Adipose tissue (tissue), 3 donors: ENCODE measurements around the gene RPLP2. TPM values are rescaled to one million over a fixed set of nuclear protein-coding genes. Genes with fewer than 3 reads are reported as not detected.

ENCODE experiments used
- H3K27ac ChIP-seq: one replicate; pipeline ENCODE4 v1.5.1; 2013; ENCODE audit warnings: low read depth, low read length
- WGBS, 3 donors: extraction: QIAGEN DNeasy Blood & Tissue Kit; methylation state at CpG; one replicate each; pipeline ENCODE4 v1.1.7; 2013; 5-methylcytosine and 5-hydroxymethylcytosine counted together
- polyA plus RNA-seq, 3 donors: library from polyadenylated mRNA; stranded (reverse); fragments of 200-250 nt; gene quantifications; one replicate each; pipeline ENCODE4 v1.2.3, GENCODE V29; 2013
- donor health status: healthy with polysubstance abuse.
- donor health status: Bipolar disorder and iron deficiency.
- donor health status: healthy.

RPLP2 gene
- polyA plus RNA-seq, 3 donors = 1,158 to 3,822 (median 2,898) TPM

GRCh38 chr11:788953-789940 is 20.5 kb upstream of the RPLP2 start:
- 32 to 39% (median 38%) methylated on average over 31 of the region's 31 CpGs for WGBS, 3 donors
- H3K27ac ChIP-seq = no peak overlapping the region

- WGBS, 3 donors = 7 to 8% (median 7%) methylated on average over 21 to 42 of the region's 44 CpGs
Measured at GRCh38 chr11:789943-790342, 19.8 kb upstream of the RPLP2 start, which contains the start of gene CEND1. TSS of gene CEND1 (minus strand) at chr11:790090. CDS start at chr11:788576, 1,514 bp downstream.

GRCh38 chr11:790721-791564 is 18.8 kb upstream of the RPLP2 start:
- no peak overlapping the region for H3K27ac ChIP-seq
- 66 to 79% (median 78%) methylated on average over 18 of the region's 18 CpGs for WGBS, 3 donors

More at GRCh38 chr11:789943-790342, 19.8 kb upstream of the RPLP2 start, which contains the start of gene CEND1:
- H3K27ac ChIP-seq = no peak within 1 kb of the TSS

GRCh38 chr11:791658-792534 is 17.9 kb upstream of the RPLP2 start:
- 93% methylated on average over 46 to 49 of the region's 49 CpGs for WGBS, 3 donors
- H3K27ac ChIP-seq = no peak overlapping the region

GRCh38 chr11:792535-792821 is 17.3 kb upstream of the RPLP2 start:
- WGBS, 3 donors = 94 to 95% (median 94%) methylated on average over 15 of the region's 15 CpGs
- H3K27ac ChIP-seq = no peak overlapping the region

- WGBS, 3 donors = 90 to 94% (median 94%) methylated on average over 12 to 13 of the region's 13 CpGs
- no peak overlapping the region for H3K27ac ChIP-seq
Measured at GRCh38 chr11:792873-793272, 16.9 kb upstream of the RPLP2 start.

GRCh38 chr11:793556-793955 is 16.2 kb upstream of the RPLP2 start:
- H3K27ac ChIP-seq = no peak overlapping the region
- 55 to 83% (median 81%) methylated on average over 7 of the region's 7 CpGs for WGBS, 3 donors

- WGBS, 3 donors = 37 to 88% (median 87%) methylated on average over 26 to 31 of the region's 31 CpGs
- H3K27ac ChIP-seq = no peak overlapping the region
Measured at GRCh38 chr11:794013-794765, 15.6 kb upstream of the RPLP2 start.

- 29 to 65% (median 56%) methylated on average over 30 to 38 of the region's 38 CpGs for WGBS, 3 donors
- H3K27ac ChIP-seq = no peak overlapping the region
Measured at GRCh38 chr11:794766-795633, 14.8 kb upstream of the RPLP2 start.

- 1 to 4% (median 3%) methylated on average over 26 of the region's 26 CpGs for WGBS, 3 donors
- H3K27ac ChIP-seq = no peak overlapping the region
Measured at GRCh38 chr11:795634-796564, 13.9 kb upstream of the RPLP2 start.

GRCh38 chr11:796565-797295 is 13.0 kb upstream of the RPLP2 start:
- no peak overlapping the region for H3K27ac ChIP-seq
- WGBS, 3 donors = 11 to 17% (median 17%) methylated on average over 17 to 18 of the region's 18 CpGs

GRCh38 chr11:797296-798092 is 12.3 kb upstream of the RPLP2 start:
- H3K27ac ChIP-seq = no peak overlapping the region
- 0% methylated on average over 45 to 57 of the region's 57 CpGs for WGBS, 3 donors

GRCh38 chr11:798093-798713 is 11.6 kb upstream of the RPLP2 start, which contains the start of gene SLC25A22:
TSS of gene SLC25A22 (minus strand) at chr11:798281. CDS start at chr11:795006, 3,275 bp downstream.
- 3 to 4% (median 3%) methylated on average over 50 to 64 of the region's 69 CpGs for WGBS, 3 donors
- no peak within 1 kb of the TSS for H3K27ac ChIP-seq
